DOHH2 (cell line): ENCODE measurements around the gene KAT2A.

ENCODE experiments used
- EZH2phosphoT487 ChIP-seq: fragments of 200-600 bp; sonication (generic); IDR thresholded peaks from 2 replicates; pipeline ENCODE4 v1.6.1; 2017; ENCODE audit warnings: borderline replicate concordance, mild to moderate bottlenecking, antibody characterized with exemption, low read length, moderate library complexity, mixed read lengths
- TF ChIP-seq, protein P1 (sequence below): fragments of 200-600 bp; sonication (generic); IDR thresholded peaks from one replicate; pipeline ENCODE4 v1.5.1; 2014; ENCODE audit warnings: antibody characterized with exemption, mild to moderate bottlenecking, low read depth, low read length; ENCODE audit not compliant: poor library complexity, severe bottlenecking

DNA sequence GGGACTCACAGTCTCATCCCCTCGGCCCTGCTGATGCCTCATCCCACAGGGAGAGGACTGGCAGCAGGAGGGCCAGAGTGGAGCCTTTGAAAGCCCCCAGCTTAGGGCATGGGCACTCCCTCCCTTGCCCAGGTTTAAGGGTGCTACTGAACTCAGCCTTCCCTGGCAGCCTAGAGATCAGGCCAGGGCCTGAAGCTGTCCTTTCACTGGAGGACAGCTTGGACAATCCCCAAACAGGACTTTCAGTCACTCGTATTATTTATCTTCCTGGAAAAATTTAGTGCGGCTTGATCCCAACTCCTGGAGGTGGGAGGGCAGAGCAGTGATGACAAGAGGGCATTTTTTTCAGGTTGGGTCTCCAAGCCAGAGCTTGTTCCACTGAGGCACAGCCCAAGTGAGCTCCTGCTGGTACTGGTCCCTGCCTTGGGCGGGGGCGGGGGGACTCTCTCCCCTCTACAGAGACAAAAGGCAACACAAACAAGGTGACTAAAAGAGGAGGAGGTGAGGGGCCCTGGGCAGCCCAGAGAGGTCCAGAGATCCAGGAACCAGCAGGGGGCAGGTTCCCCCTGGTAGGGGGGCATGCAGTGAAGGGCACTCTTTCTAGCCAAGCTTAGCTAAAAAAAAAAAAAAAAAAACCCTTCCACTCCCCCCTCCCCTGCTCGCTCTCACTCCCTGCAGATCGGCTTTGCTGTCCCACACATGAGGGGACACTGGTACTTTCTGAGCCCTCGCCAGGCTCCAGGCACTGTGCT, 24.6 kb downstream of the KAT2A start:
- TF ChIP-seq, protein P1, sequence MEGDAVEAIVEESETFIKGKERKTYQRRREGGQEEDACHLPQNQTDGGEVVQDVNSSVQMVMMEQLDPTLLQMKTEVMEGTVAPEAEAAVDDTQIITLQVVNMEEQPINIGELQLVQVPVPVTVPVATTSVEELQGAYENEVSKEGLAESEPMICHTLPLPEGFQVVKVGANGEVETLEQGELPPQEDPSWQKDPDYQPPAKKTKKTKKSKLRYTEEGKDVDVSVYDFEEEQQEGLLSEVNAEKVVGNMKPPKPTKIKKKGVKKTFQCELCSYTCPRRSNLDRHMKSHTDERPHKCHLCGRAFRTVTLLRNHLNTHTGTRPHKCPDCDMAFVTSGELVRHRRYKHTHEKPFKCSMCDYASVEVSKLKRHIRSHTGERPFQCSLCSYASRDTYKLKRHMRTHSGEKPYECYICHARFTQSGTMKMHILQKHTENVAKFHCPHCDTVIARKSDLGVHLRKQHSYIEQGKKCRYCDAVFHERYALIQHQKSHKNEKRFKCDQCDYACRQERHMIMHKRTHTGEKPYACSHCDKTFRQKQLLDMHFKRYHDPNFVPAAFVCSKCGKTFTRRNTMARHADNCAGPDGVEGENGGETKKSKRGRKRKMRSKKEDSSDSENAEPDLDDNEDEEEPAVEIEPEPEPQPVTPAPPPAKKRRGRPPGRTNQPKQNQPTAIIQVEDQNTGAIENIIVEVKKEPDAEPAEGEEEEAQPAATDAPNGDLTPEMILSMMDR, result peak; percentile 14
- TF ChIP-seq EZH2phosphoT487, result no peak
